Measurements from ENCODE around the gene ANXA1.

The ANXA1 gene

GRCh38 chr9:73168298-73168934 is 16.8 kb downstream of the ANXA1 start:
- DNase-seq (ENCODE audit: low read depth), result no peak

- no peak for DNase-seq (ENCODE audit: low read depth)
Observed at GRCh38 chr9:73170185-73170957, 18.7 kb downstream of the ANXA1 start.

GRCh38 chr9:73172901-73173215 is 21.2 kb downstream of the ANXA1 start:
- DNase-seq (ENCODE audit: low read depth), result no peak

- DNase-seq (ENCODE audit: low read depth), result no peak
Observed at GRCh38 chr9:73173557-73174329, 22.1 kb downstream of the ANXA1 start.

- DNase-seq (ENCODE audit: low read depth), result no peak
Observed at GRCh38 chr9:73174330-73174980, 22.8 kb downstream of the ANXA1 start.

- peak; percentile 58 for DNase-seq (ENCODE audit: low read depth)
Observed at GRCh38 chr9:73176450-73176875, 24.8 kb downstream of the ANXA1 start.

GRCh38 chr9:73178044-73178443 is 26.4 kb downstream of the ANXA1 start:
- no peak for DNase-seq (ENCODE audit: low read depth)

GRCh38 chr9:73179589-73179988 is 27.9 kb downstream of the ANXA1 start:
- DNase-seq (ENCODE audit: low read depth), result no peak

- DNase-seq (ENCODE audit: low read depth), result peak; percentile 66
Observed at GRCh38 chr9:73180403-73180802, 28.7 kb downstream of the ANXA1 start.

- DNase-seq (ENCODE audit: low read depth), result no peak
Observed at GRCh38 chr9:73182928-73183327, 31.3 kb downstream of the ANXA1 start.

GRCh38 chr9:73183428-73183827 is 31.8 kb downstream of the ANXA1 start:
- no peak for DNase-seq (ENCODE audit: low read depth)

- DNase-seq (ENCODE audit: low read depth), result peak; percentile 57
Observed at GRCh38 chr9:73183917-73184861, 32.5 kb downstream of the ANXA1 start.

GRCh38 chr9:73191109-73191508 is 39.4 kb downstream of the ANXA1 start:
- peak; percentile 46 for DNase-seq (ENCODE audit: low read depth)

GRCh38 chr9:73194284-73194683 is 42.6 kb downstream of the ANXA1 start:
- DNase-seq (ENCODE audit: low read depth), result no peak

- no peak for DNase-seq (ENCODE audit: low read depth)
Observed at GRCh38 chr9:73199448-73199847, 47.8 kb downstream of the ANXA1 start.

- DNase-seq (ENCODE audit: low read depth), result no peak
Observed at GRCh38 chr9:73199886-73200285, 48.2 kb downstream of the ANXA1 start.

GRCh38 chr9:73200694-73201452 is 49.2 kb downstream of the ANXA1 start:
- peak; percentile 33 for DNase-seq (ENCODE audit: low read depth)

GRCh38 chr9:73202980-73203379 is 51.3 kb downstream of the ANXA1 start:
- DNase-seq (ENCODE audit: low read depth), result no peak

- DNase-seq (ENCODE audit: low read depth), result no peak
Observed at GRCh38 chr9:73204936-73205335, 53.3 kb downstream of the ANXA1 start.

- DNase-seq (ENCODE audit: low read depth), result no peak
Observed at GRCh38 chr9:73206851-73207250, 55.2 kb downstream of the ANXA1 start.
